Endodermal cell (in vitro differentiated cells): ENCODE measurements around the gene STYXL2. TPM values are rescaled to one million over a fixed set of nuclear protein-coding genes. Genes with fewer than 3 reads are reported as not detected.

Experiments
- DNase-seq: peaks from one replicate; pipeline ENCODE4 v3.0.0-alpha.2; 2017
- H3K27ac ChIP-seq: 2 replicates; pipeline ENCODE4 v1.5.1; 2013; ENCODE audit warnings: mild to moderate bottlenecking, low read depth, low read length, moderate library complexity
- H3K27me3 ChIP-seq: 2 replicates; pipeline ENCODE4 v1.6.1; 2013; ENCODE audit warnings: mild to moderate bottlenecking, low read length, moderate library complexity; ENCODE audit not compliant: insufficient read depth, control insufficient read depth, poor library complexity, severe bottlenecking
- H3K36me3 ChIP-seq: 2 replicates; pipeline ENCODE4 v1.7.0; 2013; ENCODE audit warnings: mild to moderate bottlenecking, low read length, moderate library complexity; ENCODE audit not compliant: control insufficient read depth, insufficient read depth
- H3K4me1 ChIP-seq: one replicate; pipeline ENCODE4 v1.7.0; 2013; ENCODE audit warnings: low read length; ENCODE audit not compliant: control insufficient read depth, insufficient read depth
- H3K4me3 ChIP-seq: 2 replicates; pipeline ENCODE4 v1.5.1; 2013; ENCODE audit warnings: mild to moderate bottlenecking, low read length, moderate library complexity
- H3K9ac ChIP-seq: 2 replicates; pipeline ENCODE4 v1.6.1; 2013; ENCODE audit warnings: mild to moderate bottlenecking, low read length, moderate library complexity; ENCODE audit not compliant: poor library complexity, severe bottlenecking; ENCODE audit errors: extremely low read depth
- H3K9me3 ChIP-seq: 2 replicates; pipeline ENCODE4 v1.6.1; 2013; ENCODE audit warnings: mild to moderate bottlenecking, low read length, moderate library complexity; ENCODE audit not compliant: control insufficient read depth
- H3K27ac Mint-ChIP-seq: 2 replicates; pipeline ENCODE4 v1.8.0; 2020; ENCODE audit warnings: mixed read lengths
- H3K27me3 Mint-ChIP-seq: 2 replicates; pipeline ENCODE4 v1.8.0; 2021; ENCODE audit warnings: mild to moderate bottlenecking, mixed read lengths; ENCODE audit not compliant: insufficient read depth
- H3K36me3 Mint-ChIP-seq: 2 replicates; pipeline ENCODE4 v1.8.0; 2020; ENCODE audit warnings: low read depth, mixed read lengths
- H3K4me1 Mint-ChIP-seq: 2 replicates; pipeline ENCODE4 v1.8.0; 2020; ENCODE audit warnings: mixed read lengths
- H3K4me3 Mint-ChIP-seq: 2 replicates; pipeline ENCODE4 v1.8.0; 2020; ENCODE audit warnings: mild to moderate bottlenecking, moderate library complexity, mixed read lengths
- H3K9me3 Mint-ChIP-seq: 2 replicates; pipeline ENCODE4 v1.8.0; 2020; ENCODE audit warnings: mild to moderate bottlenecking, mixed read lengths
- WGBS, 2 experiments: methylation state at CpG; one replicate each; pipeline versions ENCODE4 v1.1.5 to v1.1.7; 2013; ENCODE audit warnings: missing lambda C conversion rate in 2 of 2, mixed read lengths in 1 of 2; ENCODE audit not compliant: insufficient coverage in 1 of 2, insufficient read length in 1 of 2; 5-methylcytosine and 5-hydroxymethylcytosine counted together
- total RNA-seq, 2 donors: library from RNA; stranded (reverse); fragmentation: NEBNext Ultra II Directional in 1 of 2; extraction: Animal tissue kit (Norgen Biotek cat#: 25700) in 1 of 2; gene quantifications; 2 replicates in 1 of 2; 3 replicates in 1 of 2; pipeline ENCODE4 v1.2.1, GENCODE V29; 2021
- TF ChIP-seq, protein P1 (sequence below): fragments of 200-600 bp; sonication (generic); conservative IDR thresholded peaks from 2 replicates; pipeline ENCODE4 v1.5.0; 2021; ENCODE audit warnings: antibody characterized with exemption, mild to moderate bottlenecking

The STYXL2 gene
- total RNA-seq, 2 donors from 2014 or later, result 0.99 to 5.2 TPM

- Mint-ChIP-seq H3K27ac (no peak overlapping the region), H3K27me3 (no peaks in the 10 kb centered on the region), H3K4me1 (peaks cover 67% of the 10 kb centered on the region), H3K36me3 (no peaks in the 10 kb centered on the region), H3K9me3 (no peaks in the 10 kb centered on the region), H3K4me3 (no peak overlapping the region)
- Histone ChIP-seq H3K36me3 (no peaks in the 10 kb centered on the region), H3K4me1 (peaks cover 17% of the 10 kb centered on the region), H3K9me3 (peaks cover 6% of the 10 kb centered on the region), H3K4me3 (no peak overlapping the region), H3K9ac (no peak overlapping the region), H3K27ac (no peak overlapping the region), H3K27me3 (no peaks in the 10 kb centered on the region)
- DNase-seq, result peak; percentile 64
- TF ChIP-seq, protein P1, sequence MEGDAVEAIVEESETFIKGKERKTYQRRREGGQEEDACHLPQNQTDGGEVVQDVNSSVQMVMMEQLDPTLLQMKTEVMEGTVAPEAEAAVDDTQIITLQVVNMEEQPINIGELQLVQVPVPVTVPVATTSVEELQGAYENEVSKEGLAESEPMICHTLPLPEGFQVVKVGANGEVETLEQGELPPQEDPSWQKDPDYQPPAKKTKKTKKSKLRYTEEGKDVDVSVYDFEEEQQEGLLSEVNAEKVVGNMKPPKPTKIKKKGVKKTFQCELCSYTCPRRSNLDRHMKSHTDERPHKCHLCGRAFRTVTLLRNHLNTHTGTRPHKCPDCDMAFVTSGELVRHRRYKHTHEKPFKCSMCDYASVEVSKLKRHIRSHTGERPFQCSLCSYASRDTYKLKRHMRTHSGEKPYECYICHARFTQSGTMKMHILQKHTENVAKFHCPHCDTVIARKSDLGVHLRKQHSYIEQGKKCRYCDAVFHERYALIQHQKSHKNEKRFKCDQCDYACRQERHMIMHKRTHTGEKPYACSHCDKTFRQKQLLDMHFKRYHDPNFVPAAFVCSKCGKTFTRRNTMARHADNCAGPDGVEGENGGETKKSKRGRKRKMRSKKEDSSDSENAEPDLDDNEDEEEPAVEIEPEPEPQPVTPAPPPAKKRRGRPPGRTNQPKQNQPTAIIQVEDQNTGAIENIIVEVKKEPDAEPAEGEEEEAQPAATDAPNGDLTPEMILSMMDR, result peak; percentile 47
- WGBS, 2 experiments, result 50 to 57% methylated on average over 1 to 4 of the region's 4 CpGs
Measured at GRCh38 chr1:167106119-167106461, 12.2 kb downstream of the STYXL2 start.

DNA sequence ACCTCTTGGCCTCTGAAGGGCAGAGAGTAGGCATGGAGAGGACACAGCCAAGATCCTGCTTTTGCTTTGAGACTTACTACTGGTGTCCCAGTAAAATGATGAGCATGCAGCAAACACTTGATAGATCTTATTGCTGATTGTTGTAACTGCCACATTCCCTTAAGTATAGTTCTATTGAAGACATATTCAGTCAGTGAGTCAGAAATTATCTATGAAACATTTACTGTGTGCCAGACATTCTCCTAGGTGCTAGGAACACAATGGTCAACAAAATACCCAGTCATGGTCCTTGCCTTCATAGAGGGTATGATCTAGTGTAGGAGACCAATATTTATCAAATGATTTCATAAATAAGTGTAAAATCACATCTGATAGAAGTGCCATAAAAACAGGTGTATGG is 13.6 kb downstream of the STYXL2 start:
- H3K4me1 ChIP-seq, result peaks cover 17% of the 10 kb centered on the region
- no peaks in the 10 kb centered on the region for H3K36me3 ChIP-seq
- H3K9ac ChIP-seq, result no peak overlapping the region
- Mint-ChIP-seq H3K27ac (no peak overlapping the region), H3K9me3 (no peaks in the 10 kb centered on the region), H3K4me1 (peaks cover 67% of the 10 kb centered on the region), H3K27me3 (no peaks in the 10 kb centered on the region), H3K4me3 (no peak overlapping the region), H3K36me3 (no peaks in the 10 kb centered on the region)
- DNase-seq, result peak; percentile 2
- H3K9me3 ChIP-seq, result peaks cover 6% of the 10 kb centered on the region
- no peaks in the 10 kb centered on the region for H3K27me3 ChIP-seq
- no peak overlapping the region for H3K4me3 ChIP-seq
- TF ChIP-seq, protein P1, result no peak
- no peak overlapping the region for H3K27ac ChIP-seq

- Mint-ChIP-seq H3K27ac (peak overlapping the region; percentile 79), H3K36me3 (no peaks in the 10 kb centered on the region), H3K27me3 (peaks cover 2% of the 10 kb centered on the region), H3K4me3 (no peak overlapping the region), H3K9me3 (no peaks in the 10 kb centered on the region), H3K4me1 (peaks cover 54% of the 10 kb centered on the region)
- Histone ChIP-seq H3K4me1 (peaks cover 10% of the 10 kb centered on the region), H3K9ac (no peak overlapping the region), H3K36me3 (no peaks in the 10 kb centered on the region), H3K9me3 (peaks cover 6% of the 10 kb centered on the region), H3K27me3 (no peaks in the 10 kb centered on the region), H3K4me3 (no peak overlapping the region), H3K27ac (no peak overlapping the region)
- TF ChIP-seq, protein P1, result no peak
- 61 to 100% methylated on average over 1 to 2 of the region's 2 CpGs for WGBS, 2 experiments
- DNase-seq, result peak; percentile 60
Measured at GRCh38 chr1:167109125-167109524, 15.2 kb downstream of the STYXL2 start.
